Measurements from ENCODE around the gene LOC128125822.

LOC128125822 gene

GRCh38 chr6:63546236-63546635 is 26.0 kb upstream of the LOC128125822 start:
- no peak overlapping the region for H3K4me3 ChIP-seq (ENCODE audit: low read depth in 2 of 2, low read length in 2 of 2)
- TF ChIP-seq REST (IDR thresholded peaks at IDR 0.05; ENCODE audit: insufficient read depth in 1 of 2, low read depth in 2 of 2, low read length in 1 of 2) (no peak), SIN3A (IDR thresholded peaks at IDR 0.05; ENCODE audit: borderline replicate concordance, insufficient read depth, low read depth, low read length) (no peak), TCF7L2 (IDR thresholded peaks at IDR 0.05; ENCODE audit: low read depth, low read length) (no peak), POLR2AphosphoS5 (IDR thresholded peaks at IDR 0.05; ENCODE audit: low read depth, low read length) (no peak)
- TF ChIP-seq, protein P1, sequence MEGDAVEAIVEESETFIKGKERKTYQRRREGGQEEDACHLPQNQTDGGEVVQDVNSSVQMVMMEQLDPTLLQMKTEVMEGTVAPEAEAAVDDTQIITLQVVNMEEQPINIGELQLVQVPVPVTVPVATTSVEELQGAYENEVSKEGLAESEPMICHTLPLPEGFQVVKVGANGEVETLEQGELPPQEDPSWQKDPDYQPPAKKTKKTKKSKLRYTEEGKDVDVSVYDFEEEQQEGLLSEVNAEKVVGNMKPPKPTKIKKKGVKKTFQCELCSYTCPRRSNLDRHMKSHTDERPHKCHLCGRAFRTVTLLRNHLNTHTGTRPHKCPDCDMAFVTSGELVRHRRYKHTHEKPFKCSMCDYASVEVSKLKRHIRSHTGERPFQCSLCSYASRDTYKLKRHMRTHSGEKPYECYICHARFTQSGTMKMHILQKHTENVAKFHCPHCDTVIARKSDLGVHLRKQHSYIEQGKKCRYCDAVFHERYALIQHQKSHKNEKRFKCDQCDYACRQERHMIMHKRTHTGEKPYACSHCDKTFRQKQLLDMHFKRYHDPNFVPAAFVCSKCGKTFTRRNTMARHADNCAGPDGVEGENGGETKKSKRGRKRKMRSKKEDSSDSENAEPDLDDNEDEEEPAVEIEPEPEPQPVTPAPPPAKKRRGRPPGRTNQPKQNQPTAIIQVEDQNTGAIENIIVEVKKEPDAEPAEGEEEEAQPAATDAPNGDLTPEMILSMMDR (IDR thresholded peaks at IDR 0.05): no peak
- no peak for ATAC-seq
- H3K27ac ChIP-seq (ENCODE audit: low read length): no peak overlapping the region
- in situ Hi-C loops (cut with HindIII; ENCODE audit: low pct_unique_long_range_greater_than_20kb, low sequenced_read_pairs): no loop called here
- intact Hi-C loops (cut with micrococcal nuclease; ENCODE audit: unreplicated experiment): no loop called here
- POLR2A ChIA-PET: no interaction called here
- CTCF ChIA-PET: no interaction called here
- DNase-seq (ENCODE audit: low read depth, low spot score): no peak
- H3K9me3 ChIP-seq (ENCODE audit: control insufficient read depth, insufficient read depth, low read depth, low read length): no peaks in the 10 kb centered on the region
- BruUV-seq (replicated peaks): no TSS peak
- H3K4me1 ChIP-seq (ENCODE audit: control insufficient read depth, insufficient read depth, low read length): no peaks in the 10 kb centered on the region
- peaks cover 2% of the 10 kb centered on the region; the same call in 1 of the 2 replicates for H3K27me3 ChIP-seq (ENCODE audit: control insufficient read depth, insufficient read depth, low read length)
- H3K36me3 ChIP-seq (ENCODE audit: control insufficient read depth, insufficient read depth, low read length): no peaks in the 10 kb centered on the region

DNA sequence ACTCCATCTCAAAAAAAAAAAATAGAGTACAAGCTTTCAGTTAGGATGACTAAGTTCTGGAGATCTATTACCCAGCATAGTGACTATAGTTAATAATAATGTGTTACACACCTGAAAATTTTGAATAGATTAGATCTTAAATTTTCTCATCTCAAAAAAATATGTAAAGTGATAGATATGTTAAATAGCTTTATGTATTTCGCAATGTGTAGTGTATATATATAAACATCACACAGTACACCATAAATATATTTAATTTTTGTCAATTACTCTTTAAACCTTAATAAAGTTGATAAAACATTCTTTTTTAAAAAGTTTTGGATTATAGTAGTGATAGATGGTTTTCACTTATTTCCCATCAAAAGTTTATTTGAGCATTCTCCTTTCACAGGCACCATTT is 25.6 kb upstream of the LOC128125822 start:
- H3K27ac ChIP-seq (ENCODE audit: low read length): no peak overlapping the region
- no peak for TF ChIP-seq POLR2AphosphoS5 (IDR thresholded peaks at IDR 0.05; ENCODE audit: low read depth, low read length)
- TF ChIP-seq, protein P1 (IDR thresholded peaks at IDR 0.05): no peak
- no peak for TF ChIP-seq TCF7L2 (IDR thresholded peaks at IDR 0.05; ENCODE audit: low read depth, low read length)
- TF ChIP-seq SIN3A (IDR thresholded peaks at IDR 0.05; ENCODE audit: borderline replicate concordance, insufficient read depth, low read depth, low read length): no peak
- no peak for TF ChIP-seq REST (IDR thresholded peaks at IDR 0.05; ENCODE audit: insufficient read depth in 1 of 2, low read depth in 2 of 2, low read length in 1 of 2)
- intact Hi-C loops (cut with micrococcal nuclease; ENCODE audit: unreplicated experiment) (no loop called here), in situ Hi-C loops (cut with HindIII; ENCODE audit: low pct_unique_long_range_greater_than_20kb, low sequenced_read_pairs) (no loop called here)
- BruUV-seq (replicated peaks): no TSS peak
- CTCF ChIA-PET: no interaction called here
- ATAC-seq (no peak), DNase-seq (ENCODE audit: low read depth, low spot score) (no peak)
- no peaks in the 10 kb centered on the region for H3K9me3 ChIP-seq (ENCODE audit: control insufficient read depth, insufficient read depth, low read depth, low read length)
- peaks cover 2% of the 10 kb centered on the region; the same call in 1 of the 2 replicates for H3K27me3 ChIP-seq (ENCODE audit: control insufficient read depth, insufficient read depth, low read length)
- no peaks in the 10 kb centered on the region for H3K36me3 ChIP-seq (ENCODE audit: control insufficient read depth, insufficient read depth, low read length)
- no peak overlapping the region for H3K4me3 ChIP-seq (ENCODE audit: low read depth in 2 of 2, low read length in 2 of 2)
- no peaks in the 10 kb centered on the region for H3K4me1 ChIP-seq (ENCODE audit: control insufficient read depth, insufficient read depth, low read length)
- POLR2A ChIA-PET: no interaction called here
